HepG2 (cell line): ENCODE results near the gene CITED4.

Experiments used
- CTCF ChIP-seq: sonication (generic); formaldehyde crosslinking; IDR thresholded peaks from 2 replicates; pipeline ENCODE4 v1.5.0; 2020; ENCODE audit warnings: mild to moderate bottlenecking, missing genetic modification reagents, moderate library complexity
- MAFK ChIP-seq, 2 experiments: IDR thresholded peaks in 1 of 2; conservative IDR thresholded peaks in 1 of 2; 2 replicates each; pipeline ENCODE4 v1.6.1; 2011; ENCODE audit warnings: improper control_type of control experiment in 2 of 2, low read length in 2 of 2
- TBL1XR1 ChIP-seq: fragments of 150-350 bp; IDR thresholded peaks from 2 replicates; pipeline ENCODE4 v1.6.1; 2014; ENCODE audit warnings: borderline replicate concordance, low read length; ENCODE audit not compliant: partially characterized antibody
- TCF7L2 ChIP-seq: IDR thresholded peaks from 2 replicates; pipeline ENCODE4 v1.6.1; 2011; ENCODE audit warnings: mild to moderate bottlenecking, low read depth, low read length, moderate library complexity
- ZNF335 ChIP-seq: sonication (generic); formaldehyde crosslinking; IDR thresholded peaks from 2 replicates; pipeline ENCODE4 v1.4.0; 2020; ENCODE audit warnings: missing genetic modification reagents
- ZNF510 ChIP-seq: sonication (generic); formaldehyde crosslinking; IDR thresholded peaks from 2 replicates; pipeline ENCODE4 v1.4.0; 2020; ENCODE audit warnings: low read depth, mild to moderate bottlenecking, missing genetic modification reagents
- ZNF782 ChIP-seq: sonication (generic); formaldehyde crosslinking; IDR thresholded peaks from 2 replicates; pipeline ENCODE4 v1.4.0; 2020; ENCODE audit warnings: missing genetic modification reagents, mild to moderate bottlenecking, borderline replicate concordance
- TF ChIP-seq, protein P1 (sequence below): sonication (generic); formaldehyde crosslinking; IDR thresholded peaks from 2 replicates; pipeline ENCODE4 v1.8.1; 2023; ENCODE audit warnings: missing genetic modification reagents, inconsistent platforms, borderline replicate concordance
- TF ChIP-seq, protein P2 (sequence below): IDR thresholded peaks from 2 replicates; pipeline ENCODE4 v1.6.1; 2018; ENCODE audit warnings: missing genetic modification reagents, mild to moderate bottlenecking, missing compliant biosample characterization

- TF ChIP-seq TCF7L2 (no peak), ZNF510 (CRISPR knock-in tag) (no peak), TBL1XR1 (no peak), ZNF782 (CRISPR knock-in tag) (no peak), CTCF (CRISPR knock-in tag) (no peak), MAFK (conservative IDR thresholded peaks at IDR 0.05 in 1 of 2, IDR thresholded peaks at IDR 0.05 in 1 of 2; ENCODE audit: low read length in 2 of 2) (no peak), ZNF335 (CRISPR knock-in tag) (no peak)
- TF ChIP-seq, protein P1, sequence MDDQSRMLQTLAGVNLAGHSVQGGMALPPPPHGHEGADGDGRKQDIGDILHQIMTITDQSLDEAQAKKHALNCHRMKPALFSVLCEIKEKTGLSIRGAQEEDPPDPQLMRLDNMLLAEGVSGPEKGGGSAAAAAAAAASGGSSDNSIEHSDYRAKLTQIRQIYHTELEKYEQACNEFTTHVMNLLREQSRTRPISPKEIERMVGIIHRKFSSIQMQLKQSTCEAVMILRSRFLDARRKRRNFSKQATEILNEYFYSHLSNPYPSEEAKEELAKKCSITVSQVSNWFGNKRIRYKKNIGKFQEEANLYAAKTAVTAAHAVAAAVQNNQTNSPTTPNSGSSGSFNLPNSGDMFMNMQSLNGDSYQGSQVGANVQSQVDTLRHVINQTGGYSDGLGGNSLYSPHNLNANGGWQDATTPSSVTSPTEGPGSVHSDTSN (CRISPR knock-in tag) = no peak
- TF ChIP-seq, protein P2, sequence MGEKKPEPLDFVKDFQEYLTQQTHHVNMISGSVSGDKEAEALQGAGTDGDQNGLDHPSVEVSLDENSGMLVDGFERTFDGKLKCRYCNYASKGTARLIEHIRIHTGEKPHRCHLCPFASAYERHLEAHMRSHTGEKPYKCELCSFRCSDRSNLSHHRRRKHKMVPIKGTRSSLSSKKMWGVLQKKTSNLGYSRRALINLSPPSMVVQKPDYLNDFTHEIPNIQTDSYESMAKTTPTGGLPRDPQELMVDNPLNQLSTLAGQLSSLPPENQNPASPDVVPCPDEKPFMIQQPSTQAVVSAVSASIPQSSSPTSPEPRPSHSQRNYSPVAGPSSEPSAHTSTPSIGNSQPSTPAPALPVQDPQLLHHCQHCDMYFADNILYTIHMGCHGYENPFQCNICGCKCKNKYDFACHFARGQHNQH (CRISPR knock-in tag) = no peak
These were observed 41.1 kb downstream of the CITED4 start for GRCh38 chr1:40820911-40821693.
